NCI-H524 treated with DMSO at 0.1 percent for 48 hours (cell line): ENCODE data around the gene RAP1B.

Experiments used
- DNase-seq: peaks from one replicate; lab custom pipeline; 2025; lab: John Stamatoyannopoulos, UW

The RAP1B gene

GRCh38 chr12:68611806-68612160 is 1.1 kb downstream of the RAP1B start:
- no peak for DNase-seq

GRCh38 chr12:68612202-68612601 is 1.5 kb downstream of the RAP1B start:
- DNase-seq, result no peak

- no peak for DNase-seq
Observed at GRCh38 chr12:68612697-68613096, 2.0 kb downstream of the RAP1B start.

GRCh38 chr12:68613209-68613904 is 2.7 kb downstream of the RAP1B start:
- no peak for DNase-seq

GRCh38 chr12:68614105-68614679 is 3.5 kb downstream of the RAP1B start:
- no peak for DNase-seq

GRCh38 chr12:68614769-68615168 is 4.1 kb downstream of the RAP1B start:
- DNase-seq, result no peak

GRCh38 chr12:68617160-68617926 is 6.6 kb downstream of the RAP1B start:
- no peak for DNase-seq

GRCh38 chr12:68619541-68619940 is 8.8 kb downstream of the RAP1B start:
- no peak for DNase-seq

- no peak for DNase-seq
Observed at GRCh38 chr12:68620519-68621471, 10.1 kb downstream of the RAP1B start.

- DNase-seq, result no peak
Observed at GRCh38 chr12:68621472-68622081, 10.9 kb downstream of the RAP1B start.

GRCh38 chr12:68622250-68622649 is 11.6 kb downstream of the RAP1B start:
- DNase-seq, result no peak

GRCh38 chr12:68623059-68623458 is 12.4 kb downstream of the RAP1B start:
- DNase-seq, result no peak

GRCh38 chr12:68623984-68624383 is 13.3 kb downstream of the RAP1B start:
- DNase-seq, result no peak

- DNase-seq, result no peak
Observed at GRCh38 chr12:68624933-68625332, 14.2 kb downstream of the RAP1B start.

- no peak for DNase-seq
Observed at GRCh38 chr12:68627673-68628319, 17.1 kb downstream of the RAP1B start.

- no peak for DNase-seq
Observed at GRCh38 chr12:68628698-68629097, 18.0 kb downstream of the RAP1B start.

- no peak for DNase-seq
Observed at GRCh38 chr12:68630050-68630449, 19.4 kb downstream of the RAP1B start.

- no peak for DNase-seq
Observed at GRCh38 chr12:68630598-68630997, 19.9 kb downstream of the RAP1B start.

GRCh38 chr12:68631227-68631626 is 20.5 kb downstream of the RAP1B start:
- no peak for DNase-seq

- no peak for DNase-seq
Observed at GRCh38 chr12:68632486-68632885, 21.8 kb downstream of the RAP1B start.
